H1 (cell line): ENCODE measurements around the gene COL20A1. TPM values are rescaled to one million over a fixed set of nuclear protein-coding genes. Genes with fewer than 3 reads are reported as not detected.

Experiments used
- CTCF ChIA-PET: fragments of 300-600 bp; sonication (Branson Sonifier 250); formaldehyde crosslinking; loops from one replicate; lab custom pipeline; 2021; ENCODE audit not compliant: partially characterized antibody; lab: Charles Lee
- POLR2A ChIA-PET: fragments of 300-600 bp; sonication (Branson Sonifier 250); formaldehyde crosslinking; loops from one replicate; lab custom pipeline; 2021; ENCODE audit warnings: inconsistent platforms; ENCODE audit not compliant: partially characterized antibody; lab: Charles Lee
- DNase-seq, 2 experiments: peaks; one replicate each; pipeline versions ENCODE4 v3.0.0 to v3.0.0-alpha.2; 2010 to 2022; ENCODE audit warnings: low spot score in 2 of 2, low read depth in 1 of 2, mixed read lengths in 1 of 2
- FAIRE-seq: peaks from 2 replicates; lab custom pipeline; 2011; peaks lifted over from hg19 to GRCh38; lab: Jason Lieb, UNC
- H2AFZ ChIP-seq: 2 replicates; pipeline ENCODE4 v1.8.1; 2012; ENCODE audit warnings: low read length, inconsistent platforms
- H2AK5ac ChIP-seq: 2 replicates; pipeline ENCODE4 v1.6.1; 2013; ENCODE audit warnings: low read depth, low read length
- H2BK120ac ChIP-seq: replicated peaks from 2 replicates; pipeline ENCODE3; 2013; ENCODE audit warnings: low read depth, low read length, inconsistent platforms
- H2BK12ac ChIP-seq: 2 replicates; pipeline ENCODE4 v1.6.1; 2013; ENCODE audit warnings: low read depth, low read length
- H2BK15ac ChIP-seq: 2 replicates; pipeline ENCODE4 v1.6.1; 2013; ENCODE audit warnings: low read length
- H2BK20ac ChIP-seq: 2 replicates; pipeline ENCODE4 v1.6.1; 2013; ENCODE audit warnings: low read length
- H2BK5ac ChIP-seq: 2 replicates; pipeline ENCODE4 v1.6.1; 2013; ENCODE audit warnings: low read depth, low read length
- H3K14ac ChIP-seq: 2 replicates; pipeline ENCODE4 v1.6.1; 2013; ENCODE audit warnings: inconsistent platforms; ENCODE audit not compliant: insufficient read length
- H3K18ac ChIP-seq: 2 replicates; pipeline ENCODE4 v1.6.1; 2013; ENCODE audit warnings: low read length; ENCODE audit errors: extremely low read depth
- H3K23ac ChIP-seq: 2 replicates; pipeline ENCODE4 v1.6.1; 2013; ENCODE audit warnings: inconsistent platforms; ENCODE audit not compliant: insufficient read length
- H3K23me2 ChIP-seq: 2 replicates; pipeline ENCODE4 v1.6.1; 2013; ENCODE audit warnings: low read depth, low read length
- H3K27ac ChIP-seq: 2 replicates; pipeline ENCODE4 v1.6.1; 2011; ENCODE audit warnings: low read depth, low read length, inconsistent platforms
- H3K27me3 ChIP-seq, 4 experiments: replicated peaks in 1 of 4; 1 replicate in 1 of 4; 2 replicates in 3 of 4; pipeline versions ENCODE4 v1.6.1 to v1.8.1; 2011 to 2013; ENCODE audit warnings: low read length in 3 of 4, mild to moderate bottlenecking in 3 of 4, inconsistent platforms in 2 of 4, mixed read lengths in 2 of 4, moderate library complexity in 1 of 4; ENCODE audit not compliant: control insufficient read depth in 3 of 4, insufficient read depth in 3 of 4; ENCODE audit errors: extremely low read depth in 1 of 4
- H3K36me3 ChIP-seq, 4 experiments: 2 replicates each; pipeline versions ENCODE4 v1.6.1 to v1.8.1; 2011 to 2013; ENCODE audit warnings: mild to moderate bottlenecking in 4 of 4, low read length in 3 of 4, moderate library complexity in 2 of 4, control low read depth in 1 of 4, inconsistent platforms in 1 of 4; ENCODE audit not compliant: insufficient read depth in 4 of 4, control insufficient read depth in 2 of 4
- H3K4ac ChIP-seq: replicated peaks from 2 replicates; pipeline ENCODE3; 2013; ENCODE audit warnings: low read length, low read depth, mixed read lengths, inconsistent platforms; ENCODE audit not compliant: insufficient read length
- H3K4me1 ChIP-seq, 4 experiments: replicated peaks in 1 of 4; 1 replicate in 1 of 4; 2 replicates in 3 of 4; pipeline versions ENCODE4 v1.6.1 to v1.8.1; 2011 to 2013; ENCODE audit warnings: low read length in 3 of 4, inconsistent platforms in 2 of 4, mixed read lengths in 1 of 4; ENCODE audit not compliant: insufficient read depth in 4 of 4, control insufficient read depth in 3 of 4
- H3K4me2 ChIP-seq, 2 experiments: 2 replicates each; pipeline versions ENCODE4 v1.6.1 to v1.8.1; 2011 to 2013; ENCODE audit warnings: low read depth in 2 of 2, low read length in 2 of 2, control low read depth in 1 of 2, inconsistent platforms in 1 of 2, mild to moderate bottlenecking in 1 of 2; ENCODE audit not compliant: insufficient read depth in 1 of 2
- H3K4me3 ChIP-seq, 4 experiments: fragments of 200-600, 300-600 bp in 1 of 4; sonication (generic), shearing (Covaris generic), sonication (Bioruptor Twin) in 1 of 4; 2 replicates each; pipeline versions ENCODE4 v1.5.1 to v1.8.1; 2011 to 2016; ENCODE audit warnings: low read length in 4 of 4, low read depth in 3 of 4, control low read depth in 2 of 4, inconsistent platforms in 2 of 4, mild to moderate bottlenecking in 2 of 4, mixed read lengths in 1 of 4, moderate library complexity in 1 of 4; ENCODE audit not compliant: insufficient read depth in 2 of 4; ENCODE audit errors: extremely low read depth in 1 of 4
- H3K56ac ChIP-seq: replicated peaks from 2 replicates; pipeline ENCODE3; 2013; ENCODE audit warnings: low read depth, mild to moderate bottlenecking, mixed read lengths, low read length, inconsistent platforms; ENCODE audit not compliant: insufficient read length
- H3K79me1 ChIP-seq: 2 replicates; pipeline ENCODE4 v1.6.1; 2013; ENCODE audit warnings: low read depth, low read length, control low read depth
- H3K79me2 ChIP-seq, 2 experiments: 2 replicates each; pipeline versions ENCODE4 v1.6.1 to v1.8.1; 2012 to 2013; ENCODE audit warnings: low read length in 2 of 2, mild to moderate bottlenecking in 2 of 2, inconsistent platforms in 1 of 2; ENCODE audit not compliant: insufficient read depth in 2 of 2, control insufficient read depth in 1 of 2
- H3K9ac ChIP-seq, 4 experiments: replicated peaks in 1 of 4; 1 replicate in 1 of 4; 2 replicates in 3 of 4; pipeline versions ENCODE4 v1.6.1 to v1.8.1; 2011 to 2013; ENCODE audit warnings: low read depth in 3 of 4, low read length in 3 of 4, control low read depth in 2 of 4, mild to moderate bottlenecking in 2 of 4, moderate library complexity in 2 of 4, inconsistent platforms in 1 of 4; ENCODE audit errors: extremely low read depth in 1 of 4
- H3K9me3 ChIP-seq, 2 experiments: 2 replicates each; pipeline versions ENCODE4 v1.6.1 to v1.8.1; 2012 to 2013; ENCODE audit warnings: mild to moderate bottlenecking in 2 of 2, moderate library complexity in 2 of 2, control low read depth in 1 of 2, inconsistent platforms in 1 of 2, low read depth in 1 of 2, low read length in 1 of 2, mixed read lengths in 1 of 2; ENCODE audit not compliant: insufficient read depth in 2 of 2
- H4K20me1 ChIP-seq, 2 experiments: replicated peaks in 1 of 2; 2 replicates each; pipeline versions ENCODE3 to v1.8.1; 2011 to 2013; ENCODE audit warnings: inconsistent platforms in 2 of 2, low read length in 2 of 2, mild to moderate bottlenecking in 1 of 2; ENCODE audit not compliant: insufficient read depth in 2 of 2, control insufficient read depth in 1 of 2
- H4K5ac ChIP-seq: 2 replicates; pipeline ENCODE4 v1.6.1; 2013; ENCODE audit warnings: low read length, low read depth, mixed read lengths, inconsistent platforms; ENCODE audit not compliant: insufficient read length
- H4K8ac ChIP-seq: 2 replicates; pipeline ENCODE4 v1.8.0; 2013; ENCODE audit warnings: mild to moderate bottlenecking, moderate library complexity, low read length, inconsistent platforms; ENCODE audit not compliant: insufficient read depth; ENCODE audit errors: extremely low read depth
- H4K91ac ChIP-seq: replicated peaks from 2 replicates; pipeline ENCODE3; 2013; ENCODE audit warnings: low read length, mixed read lengths, inconsistent platforms; ENCODE audit not compliant: insufficient read length
- BACH1 ChIP-seq: IDR thresholded peaks from 2 replicates; pipeline ENCODE4 v1.6.1; 2012; ENCODE audit warnings: low read length, improper control_type of control experiment
- CBX8 ChIP-seq: fragments of 300-800, 300-1000 bp; sonication (generic); IDR thresholded peaks from 2 replicates; pipeline ENCODE4 v1.7.1; 2016; ENCODE audit warnings: low read depth, low read length, borderline replicate concordance
- CHD2 ChIP-seq: IDR thresholded peaks from 2 replicates; pipeline ENCODE4 v1.6.1; 2012; ENCODE audit warnings: low read length, improper control_type of control experiment
- CTBP2 ChIP-seq: IDR thresholded peaks from 2 replicates; pipeline ENCODE4 v1.7.0; 2011; ENCODE audit warnings: borderline replicate concordance, mild to moderate bottlenecking, moderate library complexity, mixed read lengths, low read length; ENCODE audit not compliant: insufficient read depth, insufficient read length
- JUND ChIP-seq: IDR thresholded peaks from 2 replicates; pipeline ENCODE4 v1.6.1; 2011; ENCODE audit warnings: mild to moderate bottlenecking, improper control_type of control experiment, low read length
- KDM5A ChIP-seq: fragments of 200-600 bp; IDR thresholded peaks from 2 replicates; pipeline ENCODE4 v1.7.1; 2012; ENCODE audit warnings: mild to moderate bottlenecking, low read length, inconsistent platforms, mixed read lengths
- MAFK ChIP-seq: IDR thresholded peaks from 2 replicates; pipeline ENCODE4 v1.6.1; 2012; ENCODE audit warnings: low read depth, mild to moderate bottlenecking, improper control_type of control experiment, low read length
- RAD21 ChIP-seq, 2 experiments: IDR thresholded peaks in 1 of 2; conservative IDR thresholded peaks in 1 of 2; 2 replicates each; pipeline ENCODE4 v1.6.1; 2011; ENCODE audit warnings: low read depth in 2 of 2, low read length in 2 of 2, improper control_type of control experiment in 1 of 2, inconsistent platforms in 1 of 2, mild to moderate bottlenecking in 1 of 2, moderate library complexity in 1 of 2
- SP1 ChIP-seq: IDR thresholded peaks from 2 replicates; pipeline ENCODE4 v1.6.1; 2011; ENCODE audit warnings: low read depth, low read length
- ZNF274 ChIP-seq: IDR thresholded peaks from 2 replicates; pipeline ENCODE4 v1.7.0; 2012; ENCODE audit warnings: low read length, borderline replicate concordance; ENCODE audit errors: extremely low read depth
- WGBS, 2 experiments: shearing (Covaris generic) in 1 of 2; methylation state at CpG; one replicate each; pipeline versions ENCODE4 v1.1.6 to v1.1.7; 2013 to 2015; ENCODE audit warnings: low lambda C conversion rate in 2 of 2, mixed read lengths in 2 of 2, inconsistent platforms in 1 of 2, low coverage in 1 of 2, missing lambda C conversion rate in 1 of 2; ENCODE audit not compliant: insufficient replicate concordance in 2 of 2, insufficient coverage in 1 of 2, insufficient read length in 1 of 2; ENCODE audit errors: extremely low coverage in 1 of 2, missing lambda C conversion rate in 1 of 2; 5-methylcytosine and 5-hydroxymethylcytosine counted together
- polyA plus RNA-seq, 7 experiments: library from polyadenylated mRNA; depleted of rRNA in 3 of 7; stranded (reverse) in 5 of 7; unstranded in 2 of 7; fragments of >200 nt in 5 of 7; fragments of 200-250 nt in 2 of 7; gene quantifications; 1 replicate in 5 of 7; 2 replicates in 1 of 7; 4 replicates in 1 of 7; pipeline versions ENCODE4 v1.2.1 to v1.2.3, GENCODE V29; 2011 to 2013; ENCODE audit warnings: missing spikeins in 2 of 7, mixed read lengths in 2 of 7
- total RNA-seq: library from RNA; stranded (reverse); fragmentation: NEBNext Ultra II Directional; extraction: Animal tissue kit (Norgen Biotek cat#: 25700); gene quantifications from 2 replicates; pipeline ENCODE4 v1.2.1, GENCODE V29; 2021

COL20A1 gene
- total and polyA plus RNA-seq, 2 of the 8 experiments (the other 6 are each of a cell fraction or from before 2014, with no cell fraction given): 0.19 to 0.21 TPM

GRCh38 chr20:63325554-63326313 is 32.7 kb downstream of the COL20A1 start:
- no peak overlapping the region for H3K27ac ChIP-seq
- no peak overlapping the region for H3K4me3 ChIP-seq
- H4K8ac ChIP-seq: no peak overlapping the region
- H3K23ac ChIP-seq: no peak overlapping the region
- no peaks in the 10 kb centered on the region for H3K36me3 ChIP-seq
- no peak overlapping the region for H4K91ac ChIP-seq
- no peak overlapping the region for H2AFZ ChIP-seq
- H2BK12ac ChIP-seq: no peak overlapping the region
- no peaks in the 10 kb centered on the region for H3K23me2 ChIP-seq
- H2BK20ac ChIP-seq: no peak overlapping the region
- WGBS, 2 experiments: 91% methylated on average over 3 of the region's 8 CpGs; no CpG with 5 or more reads in 1 of the 2 experiments
- CTCF ChIA-PET: interaction anchor here (1.5 to 5.9 kb wide), 3 partner anchors 16 to 56 kb away, joined by 6 to 43 read pairs (median 14); no protein-coding TSS in a partner anchor
- no peak for FAIRE-seq
- no peak overlapping the region for H4K5ac ChIP-seq
- no peak overlapping the region for H2BK15ac ChIP-seq
- no peak overlapping the region for H3K9ac ChIP-seq
- H3K9me3 ChIP-seq: peaks cover 0 to 5% of the 10 kb centered on the region in 2 experiments; a peak in 1 of 4 replicates
- no peaks in the 10 kb centered on the region for H3K79me2 ChIP-seq
- TF ChIP-seq ZNF274 (no peak), CBX8 (no peak), CHD2 (no peak), CTBP2 (no peak), BACH1 (no peak), JUND (no peak), KDM5A (no peak), SP1 (no peak), RAD21 (IDR thresholded peaks at IDR 0.05 in 1 of 2, conservative IDR thresholded peaks at IDR 0.05 in 1 of 2; ENCODE audit: low read depth in 2 of 2, low read length in 2 of 2) (no peak), MAFK (no peak)
- TF ChIP-seq, all 59 proteins: peak for 0
- POLR2A ChIA-PET: interaction anchor here (0.6 kb wide), 1 partner anchor 100 kb away, joined by 4 read pairs; no protein-coding TSS in a partner anchor
- Histone ChIP-seq H3K56ac (no peak overlapping the region), H3K4me2 (no peak overlapping the region), H3K18ac (no peak overlapping the region), H3K14ac (no peak overlapping the region), H3K27me3 (no peaks in the 10 kb centered on the region), H3K4ac (no peak overlapping the region), H3K4me1 (peaks cover 0 to 3% (median under 1%) of the 10 kb centered on the region in 4 experiments; a peak in 2 of 7 replicates), H2BK5ac (no peak overlapping the region), H2BK120ac (no peak overlapping the region), H4K20me1 (no peaks in the 10 kb centered on the region), H2AK5ac (no peak overlapping the region), H3K79me1 (no peaks in the 10 kb centered on the region)
- DNase-seq: no peak
